ENCODE measurements around the gene INTS3. TPM values are rescaled to one million over a fixed set of nuclear protein-coding genes. Genes with fewer than 3 reads are reported as not detected.
"Not testable (repeated sequence)": the region's sequence is repeated elsewhere in the genome, so short reads cannot be mapped to it uniquely, and the experiment has no call there.

INTS3 gene
- total RNA-seq, 6 donors from 2014 or later, result 58.2 to 159 (median 63.1) TPM

GRCh38 chr1:153699768-153700167 lies 28.1 kb upstream of the INTS3 start:
- no peak overlapping the region for H3K4me3 ChIP-seq
- DNase-seq (no peak), ATAC-seq (ENCODE audit: low FRiP score in 2 of 2) (no peak)
- TF ChIP-seq POLR2A (IDR thresholded peaks at IDR 0.05), result no peak
- no peak for TF ChIP-seq EP300 (IDR thresholded peaks at IDR 0.05)
- no peak for TF ChIP-seq POLR2AphosphoS5 (IDR thresholded peaks at IDR 0.05)
- TF ChIP-seq CTCF (IDR thresholded peaks at IDR 0.05), result no peak
- no peaks in the 10 kb centered on the region for H3K27me3 ChIP-seq
- H3K36me3 ChIP-seq, result no peaks in the 10 kb centered on the region
- 79 to 85% methylated on average over 6 of the region's 6 CpGs for WGBS, 2 donors
- H3K27ac ChIP-seq, result peak overlapping the region in 3 of 4 donors; percentile 87 to 90 (median 88)
- no peaks in the 10 kb centered on the region for H3K9me3 ChIP-seq
- H3K4me1 ChIP-seq, result peaks cover 15 to 27% (median 22%) of the 10 kb centered on the region in 4 donors

DNA sequence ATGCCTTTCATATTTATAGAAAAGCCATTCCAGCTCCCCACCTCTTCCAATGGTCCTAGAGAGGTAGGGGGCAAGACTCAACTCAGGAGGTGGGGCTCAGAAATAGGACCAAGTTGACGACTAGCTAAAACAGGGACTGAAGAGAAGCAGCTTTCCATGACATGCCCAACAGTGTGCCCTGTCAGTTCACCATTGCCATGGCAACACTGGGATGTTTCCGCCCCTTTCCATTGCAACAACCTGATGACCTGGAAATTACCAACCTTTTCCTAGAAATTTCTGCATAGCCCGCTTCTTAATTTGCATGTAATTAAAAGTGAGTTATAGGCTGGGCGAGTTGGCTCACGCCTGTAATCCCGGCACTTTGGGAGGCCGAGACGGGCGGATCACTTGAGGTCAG lies 22.4 kb upstream of the INTS3 start:
- no peak for DNase-seq
- no peak for TF ChIP-seq CTCF (IDR thresholded peaks at IDR 0.05)
- no peak for TF ChIP-seq POLR2A (IDR thresholded peaks at IDR 0.05)
- TF ChIP-seq POLR2AphosphoS5 (IDR thresholded peaks at IDR 0.05), result no peak
- TF ChIP-seq EP300 (IDR thresholded peaks at IDR 0.05), result no peak
- WGBS, 2 donors, result 94 to 97% methylated on average over 9 of the region's 9 CpGs

DNA sequence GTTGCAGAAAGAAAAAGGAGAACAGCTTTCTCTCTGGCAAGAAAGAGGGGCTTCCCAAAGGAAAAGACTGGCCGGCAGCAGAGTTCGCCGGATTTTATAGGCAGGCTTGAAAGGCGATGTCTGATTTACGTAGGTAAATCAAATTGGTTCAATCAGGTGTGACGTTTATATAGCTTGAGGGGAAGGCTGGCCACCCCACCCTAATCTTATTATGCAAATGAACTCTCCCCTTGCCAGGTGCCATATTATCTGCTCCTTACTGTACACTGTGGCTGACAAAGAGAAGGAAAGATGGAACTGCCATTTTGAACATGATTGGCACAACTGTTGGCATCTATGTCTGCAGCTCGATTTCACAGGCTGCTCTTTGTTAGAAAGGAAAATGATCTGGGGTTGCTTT lies 16.8 kb upstream of the INTS3 start:
- Histone ChIP-seq H3K27me3 (no peaks in the 10 kb centered on the region), H3K36me3 (no peaks in the 10 kb centered on the region), H3K27ac (no peak overlapping the region), H3K4me1 (no peaks in the 10 kb centered on the region), H3K4me3 (no peak overlapping the region), H3K9me3 (no peaks in the 10 kb centered on the region)
- WGBS, 2 donors, result 67 to 76% methylated on average over 7 of the region's 7 CpGs
- ATAC-seq (ENCODE audit: low FRiP score in 2 of 2), result no peak
- no peak for TF ChIP-seq EP300 (IDR thresholded peaks at IDR 0.05)
- no peak for TF ChIP-seq POLR2A (IDR thresholded peaks at IDR 0.05)
- TF ChIP-seq CTCF (IDR thresholded peaks at IDR 0.05), result no peak
- TF ChIP-seq POLR2AphosphoS5 (IDR thresholded peaks at IDR 0.05), result no peak
- DNase-seq, result no peak

More for the DNA sequence above, 22.4 kb upstream of the INTS3 start:
- Histone ChIP-seq H3K36me3 (no peaks in the 10 kb centered on the region), H3K4me3 (no peak overlapping the region), H3K27me3 (no peaks in the 10 kb centered on the region), H3K9me3 (no peaks in the 10 kb centered on the region), H3K27ac (no peak overlapping the region), H3K4me1 (no peaks in the 10 kb centered on the region)
- ATAC-seq (ENCODE audit: low FRiP score in 2 of 2), result no peak

- not testable (repeated sequence) for H3K27ac ChIP-seq; H3K4me1 ChIP-seq; ATAC-seq (ENCODE audit: low FRiP score in 2 of 2); H3K27me3 ChIP-seq; H3K9me3 ChIP-seq; H3K36me3 ChIP-seq; DNase-seq; H3K4me3 ChIP-seq
- 77 to 91% methylated on average over 5 of the region's 5 CpGs for WGBS, 2 donors
Observed at GRCh38 chr1:153716211-153716610, 11.6 kb upstream of the INTS3 start.

GRCh38 chr1:153717330-153717729 lies 10.5 kb upstream of the INTS3 start:
- DNase-seq, result no peak
- no peak for ATAC-seq (ENCODE audit: low FRiP score in 2 of 2)
- no peak for TF ChIP-seq CTCF (IDR thresholded peaks at IDR 0.05)
- TF ChIP-seq POLR2A (IDR thresholded peaks at IDR 0.05), result no peak
- TF ChIP-seq EP300 (IDR thresholded peaks at IDR 0.05), result no peak
- TF ChIP-seq POLR2AphosphoS5 (IDR thresholded peaks at IDR 0.05), result no peak
- Histone ChIP-seq H3K27ac (no peak overlapping the region), H3K4me1 (no peaks in the 10 kb centered on the region), H3K9me3 (no peaks in the 10 kb centered on the region), H3K27me3 (no peaks in the 10 kb centered on the region), H3K36me3 (no peaks in the 10 kb centered on the region), H3K4me3 (no peak overlapping the region)
- WGBS, 2 donors, result 84 to 85% methylated on average over 3 of the region's 3 CpGs

Measured in upper lobe of left lung (tissue), 6 donors.